SU-DHL-6 (cell line): ENCODE measurements around the gene ITPKB.

Source experiments
- CTCF ChIP-seq: fragments of 200-600 bp; sonication (generic); IDR thresholded peaks from one replicate; pipeline ENCODE4 v1.5.1; 2017; ENCODE audit warnings: antibody characterized with exemption, mild to moderate bottlenecking, low read length, moderate library complexity; ENCODE audit not compliant: insufficient read depth, poor library complexity, severe bottlenecking
- EZH2phosphoT487 ChIP-seq: fragments of 200-600 bp; sonication (generic), shearing (Covaris generic); conservative IDR thresholded peaks from 2 replicates; pipeline ENCODE4 v1.6.1; 2018; ENCODE audit warnings: mild to moderate bottlenecking, antibody characterized with exemption, low read length, moderate library complexity, mixed read lengths

DNA sequence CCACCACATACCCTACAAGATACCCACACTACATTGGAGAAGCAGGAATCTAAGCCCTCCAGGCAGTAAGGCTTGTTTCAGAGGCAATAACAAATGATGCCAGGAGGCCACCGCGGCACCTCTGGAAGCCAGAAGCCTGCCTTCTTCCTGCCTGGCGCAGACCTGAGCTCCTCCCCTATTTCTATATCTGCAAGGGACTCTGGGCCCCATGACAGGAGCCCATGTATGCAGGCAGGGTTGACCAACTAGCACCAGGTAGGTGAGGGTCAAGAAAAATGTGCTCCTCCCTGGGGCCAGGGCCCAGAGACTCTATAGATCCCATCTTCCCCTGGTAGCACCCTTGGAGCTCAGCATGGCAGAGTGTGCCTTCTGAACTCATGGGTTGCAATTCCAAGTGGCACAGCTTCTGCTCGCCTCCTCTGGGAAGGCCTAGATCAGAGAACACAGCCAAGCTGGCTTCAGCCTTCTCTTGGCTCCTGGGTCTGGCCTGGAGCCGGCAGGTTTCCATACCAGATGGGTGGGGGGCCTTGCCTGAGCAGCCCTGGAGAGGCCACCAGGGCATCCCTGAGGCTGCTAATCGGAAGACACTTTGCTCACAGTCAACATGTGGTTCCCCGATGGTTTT is 105.4 kb downstream of the ITPKB start:
- no peak for TF ChIP-seq CTCF
- no peak for TF ChIP-seq EZH2phosphoT487
